HL-60/S4 treated with retinoic acid at 250 ng/mL for 4 days and 3 days (cell line): ENCODE results near the gene ZNF362.

Source experiments
- in situ Hi-C: fragments of 300-500 bp; cut with MboI; formaldehyde crosslinking; loops from 2 replicates; pipeline ENCODE4 v1.7.0; 2022; ENCODE audit warnings: low sequenced_read_pairs

ZNF362 gene

DNA sequence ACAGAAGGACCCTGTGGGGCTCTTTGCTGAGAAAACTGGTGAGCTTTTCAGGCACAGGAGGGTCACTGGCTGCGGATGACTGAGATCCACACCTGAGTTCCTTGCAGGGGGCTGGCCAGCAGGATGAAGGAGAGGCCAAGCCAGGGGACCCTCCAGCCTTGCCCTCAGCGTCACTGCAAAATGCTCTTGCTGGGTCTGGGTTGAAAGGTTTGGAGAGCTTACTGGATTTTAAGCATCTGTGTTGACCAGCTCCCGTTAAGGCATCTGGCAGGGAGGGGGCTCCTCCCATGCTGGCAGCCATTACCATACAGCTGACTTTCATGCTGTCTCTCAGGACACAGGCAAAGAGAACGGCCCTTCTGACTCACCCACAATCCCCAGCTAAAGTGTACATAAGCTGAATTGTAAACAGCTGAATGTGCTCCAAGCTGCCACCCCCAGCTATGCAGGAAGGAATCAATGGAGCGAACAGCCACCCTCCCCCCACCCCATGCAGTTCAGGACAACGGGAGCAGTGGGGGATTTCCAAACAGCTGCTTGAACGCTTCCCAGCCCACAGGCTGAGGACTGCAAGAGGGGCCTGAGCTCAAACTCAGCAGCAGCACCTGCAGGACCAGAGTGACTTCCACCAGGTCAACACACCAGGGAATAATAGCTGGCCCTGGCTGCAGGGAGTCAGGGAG is 85.9 kb downstream of the ZNF362 start:
- in situ Hi-C loops, result no loop called here

DNA sequence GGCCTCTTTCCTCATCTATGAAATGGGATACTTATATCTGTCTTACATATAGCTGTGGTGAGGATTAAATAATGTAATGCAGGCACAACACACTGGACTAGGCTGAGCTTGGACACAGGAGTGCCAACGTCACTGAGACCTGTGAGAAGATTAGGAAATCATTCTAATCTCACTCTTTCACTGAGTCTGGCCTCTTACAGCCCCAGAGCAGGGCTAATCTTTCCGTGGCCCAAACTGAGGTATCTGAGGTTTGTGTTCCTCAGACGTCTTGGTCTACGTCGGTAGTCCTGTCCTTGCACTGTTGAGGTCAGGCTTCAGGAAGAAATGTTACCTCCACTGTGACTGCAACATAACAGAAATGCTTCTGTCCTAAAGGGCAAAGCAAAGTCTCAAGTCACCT is 87.2 kb downstream of the ZNF362 start:
- in situ Hi-C loops, result no loop called here

DNA sequence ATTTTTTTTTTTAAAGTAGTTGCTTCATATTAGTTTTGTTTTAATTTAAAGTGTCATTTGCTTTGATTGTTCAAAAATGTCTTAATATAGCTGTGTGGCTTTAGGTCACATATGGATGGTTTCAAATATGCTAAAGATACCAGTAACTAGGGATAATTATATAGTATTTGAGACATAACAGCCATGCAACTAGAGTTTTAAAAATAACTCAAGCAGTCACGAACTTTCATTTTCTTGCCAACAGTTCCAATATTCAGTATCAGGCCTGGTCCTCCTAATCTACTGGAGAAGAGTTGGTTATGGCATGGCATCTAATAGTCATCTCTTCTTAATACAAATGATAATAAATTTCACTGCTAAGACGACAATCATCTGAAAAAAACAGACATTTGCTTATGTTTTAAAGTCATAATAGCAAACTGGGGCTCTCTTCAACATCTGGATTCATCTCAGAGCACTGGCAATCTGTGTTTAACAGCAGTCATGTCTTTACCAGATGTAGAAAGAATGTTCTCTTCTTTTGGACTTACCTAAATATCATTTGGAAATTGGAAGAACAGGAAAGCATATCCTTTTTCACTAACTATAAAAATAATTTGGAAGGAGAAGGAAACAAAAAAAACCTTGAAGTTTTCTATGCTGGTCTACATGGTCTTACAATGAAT is 88.7 kb downstream of the ZNF362 start:
- in situ Hi-C loops, result no loop called here

DNA sequence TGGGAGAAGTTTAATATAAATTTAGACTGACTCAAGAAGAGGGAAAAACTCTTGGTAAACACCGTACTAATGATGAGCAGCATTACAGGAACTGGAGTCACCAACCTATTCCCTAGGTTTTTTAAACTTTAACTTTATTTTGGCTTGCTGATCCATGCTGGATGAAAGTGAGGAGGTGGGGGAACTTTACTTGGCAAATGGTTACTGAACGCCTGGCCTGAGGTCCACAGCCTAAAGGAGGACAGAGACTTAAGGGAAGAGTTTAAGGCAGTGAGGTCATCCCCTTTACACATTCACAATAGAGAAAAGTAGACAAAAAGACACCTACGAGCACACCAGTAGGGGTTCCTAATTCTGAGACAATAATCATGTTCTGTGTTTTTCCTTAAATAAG is 90.2 kb downstream of the ZNF362 start:
- in situ Hi-C loops, result no loop called here

GRCh38 chr1:33346927-33347649 is 90.8 kb downstream of the ZNF362 start:
- in situ Hi-C loops, result no loop called here

DNA sequence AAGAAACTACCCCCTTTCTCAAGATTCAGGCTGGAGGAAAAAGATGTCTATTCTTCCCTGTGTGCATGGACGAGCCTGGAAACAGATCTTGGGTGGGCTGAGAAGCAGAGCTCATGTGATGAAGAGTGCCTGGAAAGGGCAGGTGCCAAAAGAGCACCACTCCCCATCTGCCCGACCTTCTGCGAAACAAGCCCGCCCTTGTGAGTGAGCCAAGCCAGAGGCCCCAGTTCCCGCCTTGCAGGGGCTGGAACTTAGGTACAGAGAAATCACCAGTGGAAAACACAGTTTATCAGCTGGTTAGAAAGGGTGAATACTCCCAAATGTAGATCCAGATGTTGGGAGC is 91.3 kb downstream of the ZNF362 start:
- in situ Hi-C loops, result no loop called here

- in situ Hi-C loops, result no loop called here
These were observed 91.9 kb downstream of the ZNF362 start for GRCh38 chr1:33348194-33348593.

DNA sequence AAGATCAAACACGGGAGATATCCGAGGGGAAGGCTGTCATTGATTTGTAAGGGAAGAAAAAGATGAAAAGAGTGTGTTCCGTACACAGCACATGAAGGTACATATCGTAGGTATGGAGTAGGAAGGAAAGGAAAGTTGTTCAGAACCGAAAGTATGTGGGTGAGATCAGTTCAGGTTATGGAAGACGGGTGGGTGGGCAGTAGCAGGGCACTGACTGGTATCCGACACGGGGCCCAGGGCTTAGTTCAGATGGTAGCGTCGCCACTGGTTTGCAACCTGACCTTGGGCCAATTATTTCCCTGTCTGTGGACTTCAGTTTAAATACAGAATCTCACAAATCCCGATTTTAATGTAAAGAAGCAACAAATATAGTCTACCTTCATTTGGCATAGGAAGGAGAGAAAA is 92.4 kb downstream of the ZNF362 start:
- in situ Hi-C loops, result no loop called here

- in situ Hi-C loops, result no loop called here
These were observed 92.9 kb downstream of the ZNF362 start for GRCh38 chr1:33349081-33349759.

- in situ Hi-C loops, result no loop called here
These were observed 93.7 kb downstream of the ZNF362 start for GRCh38 chr1:33349778-33350610.
